ENCODE measurements around the gene MED13L. TPM values are rescaled to one million over a fixed set of nuclear protein-coding genes. Genes with fewer than 3 reads are reported as not detected.
A peak's percentile ranks its signal among the peaks of the same experiment; 100 is the strongest.
"Not testable (repeated sequence)": the region's sequence is repeated elsewhere in the genome, so short reads cannot be mapped to it uniquely, and the experiment has no call there.

The MED13L gene
- total and polyA plus RNA-seq, 4 donors: 52.2 to 196 (median 88.6) TPM

DNA sequence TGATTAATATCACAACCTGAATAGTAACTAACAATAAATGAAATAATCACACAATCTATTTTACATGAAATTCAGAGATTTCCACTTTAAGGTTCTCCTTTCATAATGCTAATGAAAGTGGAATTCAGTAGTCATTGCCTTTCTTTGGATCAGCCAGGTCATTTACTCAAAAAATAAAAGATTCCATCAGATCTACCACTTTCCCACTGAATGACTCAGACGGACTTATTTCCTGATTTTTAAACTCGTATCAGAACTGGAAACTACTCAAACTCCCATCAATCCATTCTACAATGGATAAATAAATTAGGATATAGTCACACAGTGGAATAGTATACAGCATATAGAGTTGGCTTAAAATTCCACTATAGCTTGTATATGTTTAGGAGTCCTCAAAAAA lies 237.1 kb downstream of the MED13L start:
- H3K4me3 ChIP-seq (ENCODE audit: low read depth, low read length): no peak overlapping the region
- H3K27ac ChIP-seq (ENCODE audit: low read depth, low read length): no peak overlapping the region
- no peaks in the 10 kb centered on the region for H3K27me3 ChIP-seq (ENCODE audit: control insufficient read depth, insufficient read depth, low read length)
- WGBS (ENCODE audit: insufficient coverage): no CpG with 5 or more reads among the region's 2 CpGs
- H3K9me3 ChIP-seq (ENCODE audit: control insufficient read depth, insufficient read depth, low read length): no peaks in the 10 kb centered on the region
- H3K36me3 ChIP-seq (ENCODE audit: control insufficient read depth, insufficient read depth, low read length): no peaks in the 10 kb centered on the region
- no peak for DNase-seq (ENCODE audit: low read depth in 4 of 6, low spot score in 6 of 6)
- H3K4me1 ChIP-seq (ENCODE audit: control insufficient read depth, insufficient read depth, low read length): peaks cover 3% of the 10 kb centered on the region

DNA sequence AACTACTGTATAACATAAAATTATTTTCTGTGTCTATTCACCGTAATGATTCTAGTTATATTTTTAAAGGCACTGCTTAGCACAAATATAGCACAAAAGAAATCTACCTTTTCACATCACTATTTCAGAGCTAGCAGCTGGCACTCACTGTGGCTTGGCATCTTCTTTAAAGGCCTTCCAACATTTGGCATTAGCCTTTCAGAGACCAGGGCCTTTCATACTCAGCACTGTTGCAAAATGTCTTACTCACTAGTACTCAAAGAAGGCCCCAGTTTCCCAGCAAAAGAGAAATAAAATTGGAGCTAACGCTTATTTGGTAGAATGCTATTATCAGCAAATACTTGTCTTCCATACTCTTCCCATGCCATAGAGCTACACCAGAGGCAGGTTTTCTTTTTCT lies 238.4 kb downstream of the MED13L start:
- DNase-seq (ENCODE audit: low read depth in 4 of 6, low spot score in 6 of 6): peak in 1 of 6 donors; percentile 60
- H3K4me1 ChIP-seq (ENCODE audit: control insufficient read depth, insufficient read depth, low read length): peaks cover 3% of the 10 kb centered on the region

DNA sequence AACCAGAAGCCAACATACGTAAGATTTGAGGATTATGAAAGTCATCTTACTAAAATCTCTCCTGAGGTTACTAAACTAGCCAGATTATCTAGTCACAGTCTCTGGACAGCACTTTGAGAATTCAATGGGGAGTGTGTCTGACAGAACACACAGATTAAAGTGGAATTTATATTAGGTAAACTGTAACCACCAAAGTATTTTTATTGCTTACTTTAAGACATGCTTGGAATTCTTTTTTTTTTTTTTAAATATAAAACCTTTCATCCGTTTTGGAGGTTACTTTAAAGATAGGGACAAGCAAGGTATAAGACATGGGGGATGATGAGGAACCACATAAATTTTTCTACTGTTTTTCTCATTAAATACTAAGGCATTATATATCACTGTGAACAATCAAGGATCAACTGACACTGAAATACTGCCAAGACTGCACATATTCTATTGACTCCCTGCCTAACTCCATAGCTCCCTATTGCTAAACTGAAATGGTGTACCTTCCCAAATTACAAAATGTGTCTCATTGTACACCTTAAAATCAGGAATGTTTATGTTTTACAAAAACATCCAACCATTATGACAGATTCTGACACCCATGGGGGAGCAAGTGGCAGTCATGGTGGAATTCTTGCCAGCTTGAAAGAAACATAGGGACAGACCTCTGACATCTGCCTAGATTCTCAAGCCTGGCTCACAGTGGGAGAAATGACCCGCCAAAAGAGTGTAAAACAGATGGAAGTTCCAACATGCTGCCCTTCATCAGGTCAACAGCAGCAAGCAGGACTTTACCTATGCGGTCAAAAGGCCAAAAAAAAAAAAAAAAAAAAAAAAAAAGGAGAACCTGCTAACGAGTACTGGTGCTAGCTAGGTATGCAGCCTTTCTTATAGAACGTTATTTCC lies 239.3 kb downstream of the MED13L start:
- no peaks in the 10 kb centered on the region for H3K9me3 ChIP-seq (ENCODE audit: control insufficient read depth, insufficient read depth, low read length)
- H3K36me3 ChIP-seq (ENCODE audit: control insufficient read depth, insufficient read depth, low read length): no peaks in the 10 kb centered on the region
- DNase-seq (ENCODE audit: low read depth in 4 of 6, low spot score in 6 of 6): peak in 1 of 6 donors; percentile 34
- no peak overlapping the region for H3K4me3 ChIP-seq (ENCODE audit: low read depth, low read length)
- no peak overlapping the region for H3K27ac ChIP-seq (ENCODE audit: low read depth, low read length)
- peaks cover 3% of the 10 kb centered on the region for H3K4me1 ChIP-seq (ENCODE audit: control insufficient read depth, insufficient read depth, low read length)
- no peaks in the 10 kb centered on the region for H3K27me3 ChIP-seq (ENCODE audit: control insufficient read depth, insufficient read depth, low read length)
- 96% methylated on average over 4 of the region's 6 CpGs for WGBS (ENCODE audit: insufficient coverage)

More for the DNA sequence above, 238.4 kb downstream of the MED13L start:
- WGBS (ENCODE audit: insufficient coverage): no CpG with 5 or more reads among the region's 2 CpGs
- Histone ChIP-seq H3K36me3 (ENCODE audit: control insufficient read depth, insufficient read depth, low read length) (no peaks in the 10 kb centered on the region), H3K4me3 (ENCODE audit: low read depth, low read length) (no peak overlapping the region), H3K27me3 (ENCODE audit: control insufficient read depth, insufficient read depth, low read length) (no peaks in the 10 kb centered on the region), H3K27ac (ENCODE audit: low read depth, low read length) (no peak overlapping the region), H3K9me3 (ENCODE audit: control insufficient read depth, insufficient read depth, low read length) (no peaks in the 10 kb centered on the region)

DNA sequence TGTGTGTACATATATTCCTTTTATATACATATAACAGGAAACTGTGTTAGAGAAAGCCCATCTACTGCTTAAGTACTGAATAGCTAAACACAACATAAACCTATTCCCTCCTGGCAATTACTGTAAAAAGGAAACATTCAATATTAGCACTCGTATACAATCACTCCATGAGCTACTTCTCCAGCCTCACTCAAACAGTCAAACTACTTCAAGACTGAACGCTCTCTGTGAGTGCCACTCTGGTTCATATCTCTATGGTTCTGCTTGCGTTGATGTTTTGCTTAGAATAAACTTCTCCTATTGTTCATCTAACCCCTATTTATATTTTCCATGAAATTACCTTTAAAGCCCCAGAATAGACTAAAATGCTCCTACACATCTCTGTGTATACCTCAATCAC lies 243.7 kb downstream of the MED13L start:
- Histone ChIP-seq H3K4me1 (ENCODE audit: control insufficient read depth, insufficient read depth, low read length) (no peaks in the 10 kb centered on the region), H3K27ac (ENCODE audit: low read depth, low read length) (no peak overlapping the region), H3K27me3 (ENCODE audit: control insufficient read depth, insufficient read depth, low read length) (no peaks in the 10 kb centered on the region), H3K9me3 (ENCODE audit: control insufficient read depth, insufficient read depth, low read length) (peaks cover 2% of the 10 kb centered on the region), H3K4me3 (ENCODE audit: low read depth, low read length) (no peak overlapping the region), H3K36me3 (ENCODE audit: control insufficient read depth, insufficient read depth, low read length) (no peaks in the 10 kb centered on the region)
- WGBS (ENCODE audit: insufficient coverage): 96% methylated on average over 3 of the region's 3 CpGs
- DNase-seq (ENCODE audit: low read depth in 4 of 6, low spot score in 6 of 6): no peak

DNA sequence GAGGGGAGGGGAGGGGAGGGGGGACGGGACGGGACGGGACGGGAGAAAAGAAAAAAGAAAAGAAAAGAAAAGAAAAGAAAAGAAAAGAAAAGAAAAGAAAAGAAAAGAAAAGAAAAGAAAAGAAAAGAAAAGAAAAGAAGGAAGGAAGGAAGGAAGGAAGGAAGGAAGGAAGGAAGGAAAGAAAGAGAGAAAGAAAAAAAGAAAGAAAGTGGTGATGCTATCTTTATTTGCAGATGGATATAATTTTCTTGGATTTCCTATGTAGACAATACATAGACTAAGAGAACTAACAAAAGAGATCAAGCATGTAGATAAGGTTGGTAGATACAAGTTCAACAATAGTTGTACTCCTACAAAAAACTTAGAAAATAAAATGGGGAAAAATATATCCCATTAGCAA lies 245.9 kb downstream of the MED13L start:
- not testable (repeated sequence) for H3K4me1 ChIP-seq (ENCODE audit: control insufficient read depth, insufficient read depth, low read length); H3K27me3 ChIP-seq (ENCODE audit: control insufficient read depth, insufficient read depth, low read length); H3K4me3 ChIP-seq (ENCODE audit: low read depth, low read length); H3K36me3 ChIP-seq (ENCODE audit: control insufficient read depth, insufficient read depth, low read length); H3K9me3 ChIP-seq (ENCODE audit: control insufficient read depth, insufficient read depth, low read length); H3K27ac ChIP-seq (ENCODE audit: low read depth, low read length); DNase-seq (ENCODE audit: low read depth in 4 of 6, low spot score in 6 of 6)
- no CpG with 5 or more reads among the region's 4 CpGs for WGBS (ENCODE audit: insufficient coverage)

DNA sequence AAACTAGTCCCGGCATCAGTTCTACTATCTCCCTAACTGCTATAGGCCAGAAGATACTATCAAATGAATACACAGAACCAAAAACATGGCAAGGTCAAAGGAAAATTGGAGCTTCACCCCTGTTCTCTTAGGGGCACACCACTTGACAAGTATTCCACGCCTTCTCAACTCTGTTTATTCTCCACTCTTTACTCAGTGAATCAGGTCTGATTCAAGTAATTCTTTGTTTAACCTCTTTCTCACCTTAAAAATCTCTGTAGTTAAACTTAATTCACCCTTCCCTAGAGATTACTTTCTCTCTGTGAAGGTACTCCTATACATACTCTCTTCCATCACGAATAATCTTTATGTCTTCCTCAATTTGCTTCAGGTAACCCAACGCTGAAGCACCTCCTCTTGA lies 248.9 kb downstream of the MED13L start:
- WGBS (ENCODE audit: insufficient coverage): 97% methylated on average over 3 of the region's 4 CpGs
- no peak overlapping the region for H3K4me3 ChIP-seq (ENCODE audit: low read depth, low read length)
- DNase-seq (ENCODE audit: low read depth in 4 of 6, low spot score in 6 of 6): no peak
- H3K27ac ChIP-seq (ENCODE audit: low read depth, low read length): no peak overlapping the region
- H3K4me1 ChIP-seq (ENCODE audit: control insufficient read depth, insufficient read depth, low read length): peaks cover 4% of the 10 kb centered on the region
- no peaks in the 10 kb centered on the region for H3K27me3 ChIP-seq (ENCODE audit: control insufficient read depth, insufficient read depth, low read length)
- peaks cover 2% of the 10 kb centered on the region for H3K9me3 ChIP-seq (ENCODE audit: control insufficient read depth, insufficient read depth, low read length)
- no peaks in the 10 kb centered on the region for H3K36me3 ChIP-seq (ENCODE audit: control insufficient read depth, insufficient read depth, low read length)

DNA sequence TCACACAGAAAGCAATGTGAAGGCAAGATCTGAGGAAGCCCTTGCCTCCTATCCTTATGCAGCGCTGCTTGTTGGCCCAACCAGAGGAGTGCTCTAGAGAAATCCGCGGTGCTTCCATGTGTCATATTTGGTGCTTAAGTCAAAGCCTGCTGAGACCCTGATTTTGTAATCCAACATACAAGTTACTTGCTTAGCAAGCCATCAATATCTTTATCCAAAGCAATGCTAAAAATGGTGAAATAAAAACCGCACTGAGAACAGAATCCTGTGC lies 250.0 kb downstream of the MED13L start:
- peaks cover 2% of the 10 kb centered on the region for H3K9me3 ChIP-seq (ENCODE audit: control insufficient read depth, insufficient read depth, low read length)
- WGBS (ENCODE audit: insufficient coverage): 100% methylated on average over 1 of the region's 4 CpGs
- H3K27ac ChIP-seq (ENCODE audit: low read depth, low read length): no peak overlapping the region
- no peak for DNase-seq (ENCODE audit: low read depth in 4 of 6, low spot score in 6 of 6)
- no peaks in the 10 kb centered on the region for H3K27me3 ChIP-seq (ENCODE audit: control insufficient read depth, insufficient read depth, low read length)
- no peaks in the 10 kb centered on the region for H3K36me3 ChIP-seq (ENCODE audit: control insufficient read depth, insufficient read depth, low read length)
- H3K4me3 ChIP-seq (ENCODE audit: low read depth, low read length): no peak overlapping the region
- H3K4me1 ChIP-seq (ENCODE audit: control insufficient read depth, insufficient read depth, low read length): peaks cover 4% of the 10 kb centered on the region

DNA sequence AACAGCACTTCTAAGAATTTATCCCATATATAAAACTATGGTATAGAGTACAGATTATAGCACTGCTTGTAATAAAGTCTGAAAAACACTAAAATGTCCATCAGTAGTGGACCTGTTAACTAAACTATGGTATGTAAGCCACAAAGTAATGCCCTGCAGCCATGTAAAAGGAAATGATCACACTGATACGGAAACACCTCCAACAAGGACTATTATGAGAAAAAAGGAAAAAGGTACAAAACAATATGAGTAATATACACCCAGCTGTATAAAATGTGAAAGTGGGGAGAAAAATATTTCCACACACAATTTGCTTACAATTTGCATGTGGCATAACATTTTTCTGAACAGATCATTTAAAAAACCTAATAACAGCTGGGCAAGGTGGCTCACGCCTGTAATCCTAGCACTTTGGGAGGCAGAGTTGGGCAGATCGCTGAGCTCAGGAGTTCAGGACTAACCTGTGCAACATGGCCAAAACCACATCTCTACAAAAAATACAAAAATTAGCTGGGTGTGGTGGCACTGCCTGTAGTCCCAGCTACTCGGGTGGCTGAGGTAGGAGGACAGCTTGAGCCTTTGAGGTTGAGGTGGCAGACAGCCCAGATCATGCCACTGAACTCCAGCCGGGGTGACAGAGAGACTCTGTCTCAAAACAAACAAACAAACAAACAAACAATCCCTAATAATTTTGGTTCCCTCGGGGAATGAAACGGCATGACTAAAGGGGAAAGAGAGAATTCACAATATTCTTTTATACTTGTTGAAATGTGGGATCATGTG lies 250.5 kb downstream of the MED13L start:
- Histone ChIP-seq H3K27me3 (ENCODE audit: control insufficient read depth, insufficient read depth, low read length) (no peaks in the 10 kb centered on the region), H3K27ac (ENCODE audit: low read depth, low read length) (no peak overlapping the region), H3K4me1 (ENCODE audit: control insufficient read depth, insufficient read depth, low read length) (peaks cover 4% of the 10 kb centered on the region), H3K9me3 (ENCODE audit: control insufficient read depth, insufficient read depth, low read length) (peaks cover 2% of the 10 kb centered on the region), H3K4me3 (ENCODE audit: low read depth, low read length) (no peak overlapping the region), H3K36me3 (ENCODE audit: control insufficient read depth, insufficient read depth, low read length) (no peaks in the 10 kb centered on the region)
- no CpG with 5 or more reads among the region's 7 CpGs for WGBS (ENCODE audit: insufficient coverage)
- no peak for DNase-seq (ENCODE audit: low read depth in 4 of 6, low spot score in 6 of 6)

DNA sequence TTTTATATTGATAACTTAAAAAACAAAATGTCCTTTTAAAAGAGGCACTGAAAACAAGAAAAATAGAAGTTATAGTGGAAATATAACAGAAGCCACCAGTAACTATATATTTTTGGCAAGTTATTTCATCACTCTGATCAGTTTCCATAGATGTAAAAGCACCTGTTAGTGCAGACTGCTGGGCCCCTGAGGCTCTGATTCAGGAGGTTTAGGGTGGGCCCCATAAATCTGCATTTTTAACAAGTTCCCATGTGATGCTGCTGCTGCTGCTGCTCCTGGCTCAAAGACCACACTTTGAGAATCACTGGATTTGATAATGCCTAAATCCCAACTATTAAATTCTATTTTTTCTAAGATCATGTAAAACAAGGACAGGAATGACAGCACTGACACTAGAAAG lies 251.1 kb downstream of the MED13L start:
- Histone ChIP-seq H3K27me3 (ENCODE audit: control insufficient read depth, insufficient read depth, low read length) (no peaks in the 10 kb centered on the region), H3K4me3 (ENCODE audit: low read depth, low read length) (no peak overlapping the region), H3K9me3 (ENCODE audit: control insufficient read depth, insufficient read depth, low read length) (peaks cover 1% of the 10 kb centered on the region), H3K27ac (ENCODE audit: low read depth, low read length) (no peak overlapping the region), H3K36me3 (ENCODE audit: control insufficient read depth, insufficient read depth, low read length) (no peaks in the 10 kb centered on the region), H3K4me1 (ENCODE audit: control insufficient read depth, insufficient read depth, low read length) (peaks cover 4% of the 10 kb centered on the region)
- DNase-seq (ENCODE audit: low read depth in 4 of 6, low spot score in 6 of 6): no peak

DNA sequence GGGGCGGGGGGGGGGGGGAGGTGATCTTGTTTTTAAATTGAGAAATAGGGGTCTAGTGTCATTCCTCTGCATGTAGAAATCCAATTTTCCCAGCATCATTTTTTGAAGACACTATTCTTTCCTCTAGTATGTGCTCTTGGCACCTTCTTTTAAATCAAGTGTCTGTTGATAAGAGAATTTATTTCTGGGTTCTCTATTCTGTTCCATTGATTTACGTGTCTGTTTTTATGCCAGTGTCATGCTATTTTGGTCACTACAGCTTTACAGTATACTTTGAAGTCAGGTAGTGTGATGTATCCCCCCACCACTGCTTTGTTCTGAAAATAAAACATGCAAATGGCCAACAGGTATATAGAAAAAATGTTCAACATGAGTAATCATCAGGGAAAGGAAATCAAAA lies 252.7 kb downstream of the MED13L start:
- DNase-seq (ENCODE audit: low read depth in 4 of 6, low spot score in 6 of 6): no peak
- H3K27me3 ChIP-seq (ENCODE audit: control insufficient read depth, insufficient read depth, low read length): no peaks in the 10 kb centered on the region
- WGBS (ENCODE audit: insufficient coverage): no CpG with 5 or more reads among the region's 2 CpGs
- H3K4me3 ChIP-seq (ENCODE audit: low read depth, low read length): no peak overlapping the region
- no peaks in the 10 kb centered on the region for H3K9me3 ChIP-seq (ENCODE audit: control insufficient read depth, insufficient read depth, low read length)
- peaks cover 4% of the 10 kb centered on the region for H3K4me1 ChIP-seq (ENCODE audit: control insufficient read depth, insufficient read depth, low read length)
- H3K36me3 ChIP-seq (ENCODE audit: control insufficient read depth, insufficient read depth, low read length): no peaks in the 10 kb centered on the region
- no peak overlapping the region for H3K27ac ChIP-seq (ENCODE audit: low read depth, low read length)

Measured in spinal cord (tissue), 10 donors.